CMK (cell line): ENCODE data around the gene GRK3.
A peak's percentile ranks its signal among the peaks of the same experiment; 100 is the strongest.
"Not testable (repeated sequence)": the region's sequence is repeated elsewhere in the genome, so short reads cannot be mapped to it uniquely, and the experiment has no call there.

Experiments used
- DNase-seq: peaks from one replicate; pipeline ENCODE4 v3.0.0-alpha.2; 2010; ENCODE audit warnings: low read depth

Gene GRK3

DNA sequence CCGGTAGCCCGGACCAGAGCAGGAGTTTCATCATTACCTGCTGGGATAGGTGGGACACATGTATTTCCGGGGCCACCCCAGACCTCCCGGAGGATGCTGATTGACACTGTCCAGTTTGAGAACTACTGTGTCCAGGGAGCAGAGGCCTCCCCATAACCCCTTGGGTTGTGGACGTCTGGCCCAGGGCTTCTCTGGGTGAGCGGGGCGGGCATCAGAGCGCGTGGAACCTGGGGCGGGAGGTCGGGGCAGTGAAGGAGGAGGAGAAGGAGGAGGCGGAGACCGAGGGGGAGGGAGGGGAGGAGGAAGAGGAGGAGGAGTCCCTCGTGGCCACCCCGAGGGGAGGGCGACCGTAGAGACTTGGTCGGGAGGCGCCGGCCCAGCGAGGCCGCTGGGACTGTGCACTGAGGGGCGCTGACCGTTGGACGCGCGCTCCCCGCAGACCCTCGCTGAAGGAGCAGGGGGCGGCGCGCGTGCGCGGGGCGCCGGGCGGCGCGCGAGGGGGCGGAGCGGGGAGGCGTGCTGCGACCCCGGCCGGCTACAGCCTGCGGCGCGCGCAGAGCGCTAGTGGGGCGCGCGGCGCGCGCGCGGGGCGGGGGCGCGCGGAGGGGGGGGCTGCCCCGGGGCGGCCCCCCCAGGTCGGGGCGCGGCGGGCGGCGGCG is at the start of gene GRK3:
TSS of gene GRK3 (plus strand) at position 356 of the 659 bp plus-strand sequence. CDS start 366 bp downstream, outside the sequence.
- DNase-seq, result peak; percentile 64

DNA sequence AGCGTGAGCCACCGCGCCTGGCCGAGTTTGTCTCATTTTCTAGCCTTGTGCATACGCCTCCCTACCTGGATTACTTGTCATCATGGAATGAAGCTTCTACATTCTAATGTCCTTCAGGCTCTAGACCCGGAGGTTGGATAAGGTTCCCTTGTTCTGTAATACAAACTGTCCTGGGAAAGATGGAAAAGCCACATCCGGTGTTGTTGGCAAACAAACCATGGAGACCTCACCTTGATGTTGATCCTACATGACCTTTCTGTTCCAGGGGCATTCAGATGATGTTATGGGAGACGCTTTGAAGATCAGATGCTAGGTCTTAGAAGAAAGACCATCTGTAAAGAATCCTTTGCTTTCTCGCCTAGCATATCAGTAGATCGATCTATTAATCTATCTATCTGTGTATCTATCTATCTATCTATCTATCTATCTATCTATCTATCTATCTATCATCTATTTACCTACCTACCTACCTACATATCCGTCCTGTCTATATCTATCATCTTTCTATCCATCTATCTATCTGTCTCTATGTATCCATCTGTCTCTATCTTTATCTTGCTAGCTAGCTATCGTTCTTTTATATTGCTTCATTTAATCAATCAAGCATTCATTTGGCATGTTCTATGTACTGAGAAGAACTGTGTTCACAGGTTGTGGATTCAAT is 46.3 kb upstream of the GRK3 start:
- no peak for DNase-seq

GRCh38 chr22:25525376-25525775 is 39.1 kb upstream of the GRK3 start:
- no peak for DNase-seq

GRCh38 chr22:25525804-25526584 is 38.5 kb upstream of the GRK3 start:
- DNase-seq, result not testable (repeated sequence)

DNA sequence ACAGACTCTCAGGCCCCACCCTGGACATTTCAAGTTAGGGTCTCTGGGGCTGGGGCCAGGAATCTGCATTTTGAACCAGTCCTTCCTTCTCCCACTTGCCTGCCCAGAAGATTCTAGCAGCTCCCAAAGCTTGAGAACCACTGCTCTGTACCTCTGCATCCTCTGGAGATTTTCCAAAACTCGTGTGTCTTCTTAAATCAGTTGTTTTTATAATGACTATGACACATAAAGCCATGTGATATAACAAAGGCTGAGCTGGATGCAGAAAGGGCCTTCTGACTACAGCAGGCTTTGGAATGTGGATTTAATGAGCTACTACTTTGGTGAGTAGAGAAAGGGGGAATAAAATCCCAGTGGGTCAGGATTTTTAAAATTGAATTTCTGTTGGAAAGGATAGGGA is 37.5 kb upstream of the GRK3 start:
- not testable (repeated sequence) for DNase-seq

- not testable (repeated sequence) for DNase-seq
Observed at GRCh38 chr22:25528068-25528467, 36.4 kb upstream of the GRK3 start.

DNA sequence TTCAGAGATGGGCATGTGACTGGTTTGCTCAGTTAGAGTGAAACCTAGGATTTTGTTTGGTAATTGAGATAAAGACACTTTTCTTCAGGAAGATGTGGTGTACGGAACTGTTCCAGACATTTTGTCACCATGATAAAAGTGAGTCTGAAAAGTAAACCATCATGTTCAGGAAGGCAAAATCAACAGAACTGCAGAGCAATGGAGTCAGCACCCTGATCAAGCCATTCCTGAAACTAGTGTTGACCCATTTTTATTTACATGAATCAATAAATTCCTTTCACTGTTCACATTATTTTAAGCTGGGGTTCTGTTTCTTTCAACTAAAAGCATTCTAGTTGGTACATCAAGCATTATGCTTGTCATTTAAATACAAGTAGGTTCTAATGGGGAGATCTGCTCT is 35.4 kb upstream of the GRK3 start:
- not testable (repeated sequence) for DNase-seq

GRCh38 chr22:25529541-25530137 is 34.8 kb upstream of the GRK3 start:
- not testable (repeated sequence) for DNase-seq

DNA sequence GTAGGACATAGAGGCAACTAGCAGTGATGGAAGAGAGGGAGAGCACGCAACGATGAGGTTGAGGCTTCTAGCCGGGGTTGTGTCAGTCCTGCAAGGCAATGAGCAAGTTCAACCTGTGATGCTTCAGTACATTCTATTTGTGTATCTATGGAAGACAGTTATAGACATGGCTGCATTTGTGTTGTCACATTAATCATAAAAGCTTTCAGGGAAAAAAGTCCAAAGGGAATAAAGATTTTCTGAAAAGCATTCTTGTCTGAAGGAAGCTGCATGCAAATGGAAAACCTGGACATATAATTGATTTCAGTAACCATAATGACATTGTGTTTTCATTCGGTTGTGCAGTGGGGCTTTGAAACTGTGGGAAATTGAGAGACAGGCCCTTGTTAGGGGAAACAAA is 32.8 kb upstream of the GRK3 start:
- not testable (repeated sequence) for DNase-seq

- no peak for DNase-seq
Observed at GRCh38 chr22:25534724-25535123, 29.8 kb upstream of the GRK3 start.

DNA sequence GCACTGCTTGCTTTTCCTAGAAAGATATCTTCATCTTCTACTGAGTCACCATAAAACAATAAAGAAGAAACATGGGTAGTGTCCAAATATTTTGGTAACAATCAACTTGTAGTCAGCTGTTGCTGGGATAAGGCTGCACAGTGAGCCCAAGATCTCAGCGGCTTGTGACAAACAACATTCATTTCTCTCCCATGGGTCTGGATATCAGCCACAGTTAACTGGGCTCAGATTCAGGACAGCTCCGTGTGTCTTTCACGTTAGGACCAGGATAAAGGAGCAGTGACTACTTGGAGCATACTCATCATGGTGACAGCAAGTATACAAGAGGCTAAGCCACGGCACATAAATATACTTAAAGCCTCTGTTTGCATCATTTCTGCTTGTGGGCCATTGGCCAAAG is 27.9 kb upstream of the GRK3 start:
- DNase-seq, result no peak

DNA sequence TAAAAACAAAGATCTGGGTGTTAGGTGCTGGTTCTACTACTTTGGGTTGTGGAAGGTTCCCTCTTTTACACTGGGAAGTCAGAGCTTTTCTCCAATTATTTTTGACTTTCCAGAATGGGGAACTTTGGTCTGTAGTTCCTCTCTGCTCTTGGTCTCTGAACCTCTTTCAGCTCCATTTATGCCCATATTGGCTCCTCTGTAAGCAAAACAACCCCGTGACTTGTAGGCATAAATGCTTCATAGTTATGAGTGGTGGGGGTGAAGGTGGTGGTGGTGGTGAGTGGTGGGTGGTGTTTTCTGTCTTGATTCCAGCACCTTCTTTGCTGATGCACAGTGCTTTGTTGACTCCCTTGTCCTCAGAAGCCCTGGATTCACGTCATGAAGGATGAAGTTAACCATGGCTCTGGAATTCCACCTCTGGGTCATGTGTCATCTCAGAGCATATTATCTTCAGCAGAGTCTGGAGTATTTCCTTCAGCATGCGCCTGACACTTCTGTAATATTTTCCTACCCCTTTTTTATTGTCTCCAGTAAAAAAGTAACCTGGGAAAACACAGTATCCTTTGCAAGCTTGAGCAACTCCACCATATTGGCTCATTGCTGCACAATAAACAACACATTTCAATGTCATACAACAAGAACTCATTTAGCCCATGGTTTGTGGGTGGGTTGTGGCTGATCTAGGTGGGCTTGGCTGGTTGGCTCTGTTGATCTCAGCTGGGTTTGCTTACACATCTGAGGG is 24.1 kb upstream of the GRK3 start:
- DNase-seq, result no peak

DNA sequence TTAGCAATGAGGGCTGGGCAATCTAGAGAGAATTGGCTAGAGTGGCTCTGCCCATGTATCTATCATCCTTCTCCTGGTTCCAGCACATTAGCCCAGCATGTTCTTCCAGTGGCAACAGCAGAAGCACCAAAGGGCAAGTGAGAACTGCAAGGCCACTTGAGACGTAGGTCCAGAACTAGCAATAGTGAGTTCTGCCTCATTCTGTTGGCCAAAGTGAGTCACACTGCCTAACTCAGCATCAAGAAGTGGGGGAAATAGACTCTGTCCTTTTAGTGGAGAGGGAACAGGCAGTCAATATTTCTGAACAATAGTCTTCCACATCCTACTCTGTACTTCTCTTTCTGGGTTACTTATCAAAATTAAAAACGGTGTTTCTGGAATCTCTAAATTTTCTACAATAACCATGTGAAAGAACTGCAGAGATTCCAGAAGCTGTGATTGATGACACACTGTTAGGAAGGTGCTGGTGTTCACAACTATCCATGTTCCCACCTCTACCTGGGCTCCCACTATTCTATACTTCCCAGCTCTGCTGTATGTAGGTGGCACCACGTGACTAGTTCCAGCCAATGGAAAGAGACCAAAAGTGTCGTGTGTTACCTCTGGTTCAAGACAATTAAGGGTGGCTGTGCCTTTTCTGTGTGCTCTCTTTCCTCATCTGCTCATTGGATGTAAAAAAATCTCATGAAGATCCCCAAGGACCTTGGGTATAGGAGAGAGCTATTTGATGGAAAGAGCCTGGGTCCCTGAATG is 23.4 kb upstream of the GRK3 start:
- DNase-seq, result no peak

DNA sequence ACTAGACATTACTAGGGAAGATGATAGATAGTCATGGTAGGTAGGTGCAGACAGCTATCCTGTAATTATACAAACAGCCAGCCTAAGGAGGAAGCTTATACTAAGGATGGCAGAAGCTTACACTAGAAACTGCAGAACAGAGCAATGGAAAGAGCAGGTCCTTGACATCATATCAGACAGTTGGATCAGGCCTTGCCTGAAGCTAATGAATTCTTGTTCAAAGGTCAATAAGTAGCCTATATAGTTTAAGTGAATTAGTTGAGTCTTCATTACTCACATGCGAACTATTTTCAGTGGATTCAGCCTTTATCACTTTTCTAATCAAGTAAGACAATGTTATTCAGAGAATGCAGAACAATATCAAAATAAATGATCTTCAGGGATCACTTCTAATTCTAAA is 22.3 kb upstream of the GRK3 start:
- no peak for DNase-seq

GRCh38 chr22:25542720-25543402 is 21.6 kb upstream of the GRK3 start:
- DNase-seq, result no peak

GRCh38 chr22:25545146-25545545 is 19.3 kb upstream of the GRK3 start:
- DNase-seq, result no peak

- DNase-seq, result no peak
Observed at GRCh38 chr22:25545672-25546071, 18.8 kb upstream of the GRK3 start.

DNA sequence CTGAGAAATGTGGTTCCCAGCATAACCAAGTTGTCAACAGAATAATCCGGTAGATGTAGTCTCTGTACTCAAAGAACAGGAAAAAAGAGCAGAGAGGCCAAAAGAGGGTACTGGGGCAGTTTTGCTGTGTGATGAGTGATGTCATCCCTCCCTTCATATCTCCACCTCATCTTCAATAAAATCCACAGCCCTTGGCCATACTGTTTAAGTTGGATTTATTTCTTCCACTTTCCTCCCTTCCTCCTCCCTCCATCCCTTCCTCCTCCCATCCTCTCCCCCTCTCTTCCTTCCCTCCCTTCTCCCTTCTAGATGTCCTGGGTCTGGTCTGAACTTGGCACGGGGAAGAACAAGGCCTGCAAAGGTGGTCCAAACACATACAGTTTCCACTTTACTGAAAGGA is 18.2 kb upstream of the GRK3 start:
- DNase-seq, result no peak

GRCh38 chr22:25546751-25547150 is 17.7 kb upstream of the GRK3 start:
- no peak for DNase-seq

GRCh38 chr22:25548866-25549464 is 15.5 kb upstream of the GRK3 start:
- DNase-seq, result no peak
